KMS-11 (cell line): ENCODE data around the gene DNAJB8.

Experiments used
- H2AFZ ChIP-seq: fragments of 200-600 bp; sonication (generic); 2 replicates; pipeline ENCODE4 v1.6.1; 2016; ENCODE audit warnings: antibody characterized with exemption, mixed run types, low read depth
- H3K27ac ChIP-seq: fragments of 200-600 bp; sonication (generic); 2 replicates; pipeline ENCODE4 v1.6.1; 2016; ENCODE audit warnings: mild to moderate bottlenecking, mixed run types
- H3K27me3 ChIP-seq: fragments of 200-600 bp; sonication (generic); 2 replicates; pipeline ENCODE4 v1.6.1; 2017; ENCODE audit warnings: mild to moderate bottlenecking, low read depth, mixed run types, moderate library complexity; ENCODE audit not compliant: insufficient read depth
- H3K36me3 ChIP-seq: fragments of 200-600 bp; sonication (generic); 2 replicates; pipeline ENCODE4 v1.6.1; 2017; ENCODE audit warnings: mild to moderate bottlenecking, mixed run types; ENCODE audit not compliant: insufficient read depth
- H3K4me1 ChIP-seq: fragments of 200-600 bp; sonication (generic); 2 replicates; pipeline ENCODE4 v1.6.1; 2016; ENCODE audit warnings: mild to moderate bottlenecking, low read depth, mixed run types; ENCODE audit not compliant: poor library complexity, severe bottlenecking
- H3K4me2 ChIP-seq: fragments of 200-600 bp; sonication (generic); 2 replicates; pipeline ENCODE4 v1.7.0; 2016; ENCODE audit warnings: mild to moderate bottlenecking, mixed run types
- H3K4me3 ChIP-seq: fragments of 200-600 bp; sonication (generic); IDR thresholded peaks from 2 replicates; pipeline ENCODE4 v1.6.1; 2017; ENCODE audit warnings: low read depth, low read length, mixed read lengths; ENCODE audit not compliant: insufficient read depth
- H3K79me2 ChIP-seq: fragments of 200-600 bp; sonication (generic); 2 replicates; pipeline ENCODE4 v1.6.1; 2016; ENCODE audit warnings: low read depth, mixed run types; ENCODE audit not compliant: insufficient read depth
- H3K9ac ChIP-seq: fragments of 200-600 bp; sonication (generic); 2 replicates; pipeline ENCODE4 v1.6.1; 2016; ENCODE audit warnings: mild to moderate bottlenecking, mixed run types
- H4K20me1 ChIP-seq: fragments of 200-600 bp; sonication (generic); 2 replicates; pipeline ENCODE4 v1.6.1; 2016; ENCODE audit warnings: mild to moderate bottlenecking, mixed run types; ENCODE audit not compliant: insufficient read depth
- CTCF ChIP-seq: fragments of 200-600 bp; sonication (generic); conservative IDR thresholded peaks from 2 replicates; pipeline ENCODE4 v1.6.1; 2017; ENCODE audit warnings: low read depth, mild to moderate bottlenecking, antibody characterized with exemption, low read length, moderate library complexity, mixed read lengths

Gene DNAJB8

DNA sequence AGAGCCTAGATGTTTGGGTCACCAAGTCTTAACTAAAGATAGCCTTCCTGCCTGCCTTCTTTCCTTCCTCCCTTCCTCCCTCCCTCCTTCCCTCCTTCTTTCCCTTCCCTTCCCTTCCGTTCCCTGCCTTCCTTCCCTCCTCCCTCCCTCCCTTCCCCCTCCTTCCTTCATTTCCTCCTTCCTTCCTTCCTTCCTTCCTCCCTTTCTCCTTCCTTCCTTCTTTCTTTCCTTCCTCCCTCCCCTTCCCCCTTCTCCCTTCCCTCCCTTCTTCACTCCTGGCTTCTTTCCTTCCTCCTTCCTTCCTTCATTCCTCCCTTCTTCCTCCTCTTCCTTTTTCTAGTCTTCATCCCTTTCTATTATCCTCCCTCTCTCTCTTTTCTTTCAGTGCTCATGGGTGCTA lies 2.0 kb downstream of the DNAJB8 start:
- no peak overlapping the region for H2AFZ ChIP-seq
- no peak overlapping the region for H3K9ac ChIP-seq
- H3K27me3 ChIP-seq = peaks cover 93% of the 10 kb centered on the region
- H3K4me1 ChIP-seq = no peaks in the 10 kb centered on the region
- H3K4me2 ChIP-seq = no peak overlapping the region
- no peak overlapping the region for H3K4me3 ChIP-seq
- no peaks in the 10 kb centered on the region for H3K36me3 ChIP-seq
- no peak for TF ChIP-seq CTCF
- H3K79me2 ChIP-seq = no peaks in the 10 kb centered on the region
- H3K27ac ChIP-seq = no peak overlapping the region
- H4K20me1 ChIP-seq = no peaks in the 10 kb centered on the region

DNA sequence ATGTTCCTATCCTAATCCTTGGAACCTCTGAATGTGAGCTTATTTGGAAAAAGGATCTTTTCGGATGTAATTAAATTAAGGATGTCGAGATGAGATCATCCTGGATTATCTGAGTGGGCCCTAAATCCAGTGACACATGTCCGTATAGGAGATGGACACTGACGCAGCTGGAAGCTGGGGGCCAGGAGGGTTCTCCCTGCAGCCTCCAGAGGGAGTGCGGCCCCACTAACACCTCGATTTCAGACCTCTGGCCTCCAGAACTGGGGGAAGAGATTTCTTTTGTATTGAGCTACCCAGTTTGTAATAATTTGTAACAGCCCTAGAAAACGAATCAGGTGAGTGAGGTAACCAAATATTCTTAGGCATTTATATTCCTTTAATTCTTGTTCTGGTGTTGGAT lies 2.5 kb downstream of the DNAJB8 start:
- no peaks in the 10 kb centered on the region for H3K4me1 ChIP-seq
- no peaks in the 10 kb centered on the region for H4K20me1 ChIP-seq
- H3K27ac ChIP-seq = no peak overlapping the region
- no peak overlapping the region for H3K9ac ChIP-seq
- H3K27me3 ChIP-seq = peaks cover 95% of the 10 kb centered on the region
- H3K4me2 ChIP-seq = no peak overlapping the region
- H2AFZ ChIP-seq = no peak overlapping the region
- no peaks in the 10 kb centered on the region for H3K36me3 ChIP-seq
- no peaks in the 10 kb centered on the region for H3K79me2 ChIP-seq
- H3K4me3 ChIP-seq = no peak overlapping the region
- TF ChIP-seq CTCF = 0 out of 2 replicates have a peak, but pooled peaks have one; percentile 9

DNA sequence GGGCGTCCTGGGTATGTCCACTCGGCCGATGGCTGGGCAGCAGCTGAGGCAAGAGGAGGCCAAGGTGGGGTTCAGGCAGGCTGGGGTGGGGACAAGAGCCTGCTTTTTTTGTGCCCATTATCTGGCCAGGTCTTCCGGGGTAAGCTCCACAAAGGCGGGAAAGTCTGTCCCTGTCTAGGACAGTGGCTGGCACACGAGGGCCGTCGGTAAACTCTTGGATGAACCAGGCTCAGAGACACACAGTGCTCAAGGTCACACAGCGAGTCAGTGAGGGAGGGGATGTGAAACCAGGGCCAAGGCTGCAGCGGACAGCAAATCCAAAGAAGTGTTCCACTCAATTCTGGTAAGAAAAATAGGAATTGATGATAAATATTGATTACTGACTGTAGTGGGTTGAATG lies 2.9 kb downstream of the DNAJB8 start:
- no peak overlapping the region for H3K4me2 ChIP-seq
- no peak for TF ChIP-seq CTCF
- H3K27ac ChIP-seq = no peak overlapping the region
- no peaks in the 10 kb centered on the region for H4K20me1 ChIP-seq
- H3K79me2 ChIP-seq = no peaks in the 10 kb centered on the region
- H2AFZ ChIP-seq = no peak overlapping the region
- H3K9ac ChIP-seq = no peak overlapping the region
- peaks cover 95% of the 10 kb centered on the region for H3K27me3 ChIP-seq
- H3K4me3 ChIP-seq = no peak overlapping the region
- no peaks in the 10 kb centered on the region for H3K4me1 ChIP-seq
- no peaks in the 10 kb centered on the region for H3K36me3 ChIP-seq

GRCh38 chr3:128463354-128463753 lies 3.3 kb downstream of the DNAJB8 start:
- Histone ChIP-seq H4K20me1 (no peaks in the 10 kb centered on the region), H3K36me3 (no peaks in the 10 kb centered on the region), H2AFZ (no peak overlapping the region), H3K4me1 (no peaks in the 10 kb centered on the region), H3K27ac (no peak overlapping the region), H3K4me3 (no peak overlapping the region), H3K9ac (no peak overlapping the region), H3K4me2 (no peak overlapping the region), H3K79me2 (no peaks in the 10 kb centered on the region), H3K27me3 (peaks cover 95% of the 10 kb centered on the region)
- TF ChIP-seq CTCF = no peak
